Loucy (cell line): ENCODE results near the gene APOC3.

Source experiments
- H2AFZ ChIP-seq: fragments of 200-600 bp; sonication (generic); 2 replicates; pipeline ENCODE4 v1.6.0; 2016; ENCODE audit warnings: antibody characterized with exemption, mild to moderate bottlenecking, low read length, moderate library complexity
- H3F3A ChIP-seq: fragments of 200-600 bp; 2 replicates; pipeline ENCODE4 v1.6.0; 2016; ENCODE audit warnings: antibody characterized with exemption, low read depth, mild to moderate bottlenecking
- H3K27me3 ChIP-seq: fragments of 200-600 bp; sonication (generic); 2 replicates; pipeline ENCODE4 v1.6.1; 2014; ENCODE audit warnings: low read length, mild to moderate bottlenecking; ENCODE audit not compliant: insufficient read depth, poor library complexity, severe bottlenecking
- H3K36me3 ChIP-seq: fragments of 200-600 bp; sonication (generic); 2 replicates; pipeline ENCODE4 v1.6.1; 2016; ENCODE audit warnings: low read length; ENCODE audit not compliant: insufficient read depth
- H3K4me1 ChIP-seq: fragments of 200-600 bp; sonication (generic); 2 replicates; pipeline ENCODE4 v1.5.1; 2014; ENCODE audit warnings: low read length, mild to moderate bottlenecking; ENCODE audit not compliant: insufficient read depth, poor library complexity, severe bottlenecking
- H3K4me2 ChIP-seq: fragments of 200-600 bp; sonication (generic); 2 replicates; pipeline ENCODE4 v1.6.0; 2014; ENCODE audit warnings: antibody characterized with exemption, low read length, low read depth, mild to moderate bottlenecking; ENCODE audit not compliant: poor library complexity, severe bottlenecking
- H3K4me3 ChIP-seq: fragments of 200-600 bp; sonication (generic); 2 replicates; pipeline ENCODE4 v1.5.1; 2014; ENCODE audit warnings: low read length, mild to moderate bottlenecking, mixed read lengths; ENCODE audit not compliant: poor library complexity, severe bottlenecking
- H3K79me2 ChIP-seq: fragments of 200-600 bp; sonication (generic); 2 replicates; pipeline ENCODE4 v1.6.1; 2014; ENCODE audit warnings: low read length; ENCODE audit not compliant: insufficient read depth
- H3K9ac ChIP-seq: fragments of 200-600 bp; sonication (generic); 2 replicates; pipeline ENCODE4 v1.6.0; 2014; ENCODE audit warnings: mild to moderate bottlenecking, low read depth, low read length, moderate library complexity; ENCODE audit not compliant: poor library complexity, severe bottlenecking
- H3K9me2 ChIP-seq: fragments of 200-600 bp; sonication (generic); replicated peaks from 2 replicates; pipeline ENCODE4 v1.6.1; 2016; ENCODE audit warnings: low read depth, low read length, mixed read lengths
- H3K9me3 ChIP-seq: fragments of 200-600 bp; sonication (generic); 2 replicates; pipeline ENCODE4 v1.6.1; 2014; ENCODE audit warnings: mild to moderate bottlenecking, antibody characterized with exemption, low read length, low read depth; ENCODE audit not compliant: insufficient read depth
- H4K20me1 ChIP-seq: fragments of 200-600 bp; sonication (generic); 2 replicates; pipeline ENCODE4 v1.6.0; 2014; ENCODE audit warnings: antibody characterized with exemption, low read length, mild to moderate bottlenecking; ENCODE audit not compliant: insufficient read depth, poor library complexity, severe bottlenecking
- EZH2phosphoT487 ChIP-seq: fragments of 200-600 bp; IDR thresholded peaks from 2 replicates; pipeline ENCODE4 v1.6.1; 2018; ENCODE audit warnings: antibody characterized with exemption, mild to moderate bottlenecking, moderate library complexity, borderline replicate concordance
- TF ChIP-seq, protein P1 (sequence below): fragments of 200-600 bp; sonication (generic); conservative IDR thresholded peaks from 2 replicates; pipeline ENCODE4 v1.5.1; 2014; ENCODE audit warnings: mild to moderate bottlenecking, antibody characterized with exemption, low read length

Gene APOC3

DNA sequence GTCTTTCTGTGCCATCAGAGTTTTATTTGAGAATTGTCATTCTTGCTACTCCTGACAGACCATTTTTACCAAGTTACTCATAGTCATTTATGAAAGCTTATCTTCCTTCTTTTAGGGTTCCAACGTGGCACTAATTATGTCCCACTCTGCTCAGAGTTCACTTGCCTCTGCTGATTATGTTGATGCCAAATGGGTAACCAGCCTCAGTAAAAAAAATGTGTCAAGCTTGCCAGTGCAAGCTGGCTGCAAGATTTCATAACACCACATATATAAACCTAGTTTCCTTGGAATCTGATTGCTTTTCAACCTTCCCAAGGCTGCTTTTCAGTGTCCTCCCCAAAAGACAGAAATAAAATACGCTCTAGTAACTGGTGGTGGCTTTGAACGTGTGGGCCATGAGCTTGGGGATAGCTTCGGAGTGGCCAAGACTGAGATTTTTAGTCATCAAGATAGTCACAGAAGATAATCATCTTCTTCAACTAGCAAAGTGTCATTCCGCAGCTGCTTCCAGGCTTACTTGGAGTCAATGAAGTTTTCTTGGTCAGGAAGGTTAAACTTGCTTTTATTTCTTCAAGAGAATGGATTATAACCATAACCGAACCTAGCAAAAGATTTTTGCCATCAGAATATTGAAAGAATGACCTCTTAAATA lies 37.2 kb downstream of the APOC3 start:
- H3K36me3 ChIP-seq, result peaks cover 53% of the 10 kb centered on the region
- TF ChIP-seq EZH2phosphoT487, result no peak
- TF ChIP-seq, protein P1, sequence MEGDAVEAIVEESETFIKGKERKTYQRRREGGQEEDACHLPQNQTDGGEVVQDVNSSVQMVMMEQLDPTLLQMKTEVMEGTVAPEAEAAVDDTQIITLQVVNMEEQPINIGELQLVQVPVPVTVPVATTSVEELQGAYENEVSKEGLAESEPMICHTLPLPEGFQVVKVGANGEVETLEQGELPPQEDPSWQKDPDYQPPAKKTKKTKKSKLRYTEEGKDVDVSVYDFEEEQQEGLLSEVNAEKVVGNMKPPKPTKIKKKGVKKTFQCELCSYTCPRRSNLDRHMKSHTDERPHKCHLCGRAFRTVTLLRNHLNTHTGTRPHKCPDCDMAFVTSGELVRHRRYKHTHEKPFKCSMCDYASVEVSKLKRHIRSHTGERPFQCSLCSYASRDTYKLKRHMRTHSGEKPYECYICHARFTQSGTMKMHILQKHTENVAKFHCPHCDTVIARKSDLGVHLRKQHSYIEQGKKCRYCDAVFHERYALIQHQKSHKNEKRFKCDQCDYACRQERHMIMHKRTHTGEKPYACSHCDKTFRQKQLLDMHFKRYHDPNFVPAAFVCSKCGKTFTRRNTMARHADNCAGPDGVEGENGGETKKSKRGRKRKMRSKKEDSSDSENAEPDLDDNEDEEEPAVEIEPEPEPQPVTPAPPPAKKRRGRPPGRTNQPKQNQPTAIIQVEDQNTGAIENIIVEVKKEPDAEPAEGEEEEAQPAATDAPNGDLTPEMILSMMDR, result no peak

DNA sequence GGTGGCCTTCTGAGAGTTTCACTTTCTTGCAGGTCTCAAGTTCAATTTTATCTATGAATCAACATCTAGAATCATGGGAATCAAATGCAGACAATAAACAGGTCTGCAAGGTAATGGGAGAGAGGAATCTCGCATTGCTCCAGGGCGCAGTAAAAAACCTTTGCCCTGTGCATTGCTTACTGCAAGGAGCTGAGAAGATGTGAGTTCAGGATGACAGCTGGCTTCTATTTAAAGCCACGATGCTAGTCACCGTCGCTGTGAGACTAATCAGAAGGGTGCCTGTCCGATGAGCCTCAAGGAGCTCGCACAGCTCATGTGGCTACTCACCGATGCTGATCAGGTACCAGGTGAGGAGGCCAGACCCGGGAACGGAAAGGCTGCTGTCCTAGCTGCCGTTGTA lies 37.9 kb downstream of the APOC3 start:
- no peaks in the 10 kb centered on the region for H3K9me3 ChIP-seq
- TF ChIP-seq, protein P1, result no peak
- TF ChIP-seq EZH2phosphoT487, result no peak
- no peak overlapping the region for H2AFZ ChIP-seq
- no peak overlapping the region for H3K4me2 ChIP-seq
- H3K9me2 ChIP-seq, result no peaks in the 10 kb centered on the region
- H3K4me1 ChIP-seq, result peaks cover 40% of the 10 kb centered on the region
- no peaks in the 10 kb centered on the region for H3K79me2 ChIP-seq
- no peak overlapping the region for H3K9ac ChIP-seq
- H4K20me1 ChIP-seq, result no peaks in the 10 kb centered on the region
- peaks cover 59% of the 10 kb centered on the region for H3K36me3 ChIP-seq
- no peak overlapping the region for H3K4me3 ChIP-seq
- peaks cover 17% of the 10 kb centered on the region for H3F3A ChIP-seq
- H3K27me3 ChIP-seq, result no peaks in the 10 kb centered on the region

More for the DNA sequence above, 37.2 kb downstream of the APOC3 start:
- no peaks in the 10 kb centered on the region for H3K79me2 ChIP-seq
- no peak overlapping the region for H3K9ac ChIP-seq
- H4K20me1 ChIP-seq, result no peaks in the 10 kb centered on the region
- H3F3A ChIP-seq, result peaks cover 17% of the 10 kb centered on the region
- no peak overlapping the region for H2AFZ ChIP-seq
- peaks cover 43% of the 10 kb centered on the region for H3K4me1 ChIP-seq
- no peaks in the 10 kb centered on the region for H3K9me2 ChIP-seq
- H3K9me3 ChIP-seq, result no peaks in the 10 kb centered on the region
- no peak overlapping the region for H3K4me2 ChIP-seq
- no peaks in the 10 kb centered on the region for H3K27me3 ChIP-seq
- no peak overlapping the region for H3K4me3 ChIP-seq

DNA sequence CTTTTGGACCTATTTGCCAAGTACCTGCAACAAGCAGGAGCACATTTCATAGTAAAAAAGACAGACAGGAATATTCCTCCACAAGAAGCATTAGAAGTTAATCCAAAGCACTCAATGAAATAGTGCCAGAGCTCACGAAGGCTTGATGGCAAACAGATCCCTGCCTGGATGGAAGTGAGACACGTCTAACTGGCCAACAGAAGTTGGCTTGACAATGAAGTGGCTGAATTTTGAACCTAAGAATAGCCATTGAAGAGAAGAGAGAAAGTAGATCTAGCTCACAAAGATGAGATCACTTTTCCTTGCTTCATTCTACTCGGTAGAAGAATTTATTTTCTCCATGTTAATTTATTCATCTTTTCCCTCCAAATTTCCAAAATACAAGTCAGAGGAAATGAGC lies 38.4 kb downstream of the APOC3 start:
- Histone ChIP-seq H4K20me1 (no peaks in the 10 kb centered on the region), H3K9ac (no peak overlapping the region), H3K4me2 (no peak overlapping the region), H3F3A (peaks cover 17% of the 10 kb centered on the region), H3K4me3 (no peak overlapping the region), H3K4me1 (peaks cover 40% of the 10 kb centered on the region), H3K9me2 (no peaks in the 10 kb centered on the region), H3K79me2 (no peaks in the 10 kb centered on the region), H3K27me3 (no peaks in the 10 kb centered on the region), H2AFZ (no peak overlapping the region), H3K36me3 (peaks cover 63% of the 10 kb centered on the region), H3K9me3 (no peaks in the 10 kb centered on the region)
- TF ChIP-seq EZH2phosphoT487, result no peak
- TF ChIP-seq, protein P1, result no peak
